GM19351 (cell line): Measurements from ENCODE around the gene PSENEN.

ENCODE experiments used
- ATAC-seq: cut with Tn5 transposase; IDR thresholded peaks from one replicate; pipeline ENCODE4 v1.9.1; 2021; ENCODE audit warnings: mild to moderate bottlenecking, moderate library complexity; ENCODE audit not compliant: unreplicated experiment

The PSENEN gene

DNA sequence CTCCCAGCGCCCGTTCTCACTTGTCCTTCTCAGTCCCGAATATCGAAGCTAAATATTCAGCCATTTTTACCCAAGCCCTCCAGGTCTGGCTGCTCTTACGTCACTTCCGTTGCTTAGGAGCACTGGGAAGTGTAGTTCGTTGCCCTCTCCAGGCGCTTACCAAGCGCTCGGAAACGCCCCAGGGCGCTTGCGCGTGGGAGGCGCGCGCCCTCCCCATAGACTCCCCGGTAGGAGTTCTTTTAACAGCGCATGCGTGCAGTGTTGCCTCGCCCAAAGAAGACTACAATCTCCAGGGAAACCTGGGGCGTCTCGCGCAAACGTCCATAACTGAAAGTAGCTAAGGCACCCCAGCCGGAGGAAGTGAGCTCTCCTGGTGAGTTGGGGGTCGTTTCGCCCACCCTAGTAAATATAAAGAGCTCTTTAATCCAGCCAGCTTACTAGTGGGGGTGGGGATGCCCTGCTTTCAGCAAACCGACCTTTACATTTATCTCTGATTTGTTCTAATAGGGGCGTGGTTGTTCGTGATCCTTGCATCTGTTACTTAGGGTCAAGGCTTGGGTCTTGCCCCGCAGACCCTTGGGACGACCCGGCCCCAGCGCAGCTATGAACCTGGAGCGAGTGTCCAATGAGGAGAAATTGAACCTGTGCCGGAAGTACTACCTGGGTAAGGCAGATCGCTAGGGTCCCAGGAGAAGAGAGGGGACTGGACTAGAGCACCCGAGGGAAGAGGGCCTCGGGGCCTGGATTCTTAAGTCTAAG is at the start of gene PSENEN, which contains the start of gene U2AF1L4:
TSS of gene PSENEN (plus strand) at position 324 of the 759 bp plus-strand sequence. CDS start at position 604, 280 bp downstream.
TSS of gene U2AF1L4 (minus strand) at position 91 of the 759 bp plus-strand sequence. CDS start at position 64, 27 bp downstream.
- peak; percentile 36 for ATAC-seq

DNA sequence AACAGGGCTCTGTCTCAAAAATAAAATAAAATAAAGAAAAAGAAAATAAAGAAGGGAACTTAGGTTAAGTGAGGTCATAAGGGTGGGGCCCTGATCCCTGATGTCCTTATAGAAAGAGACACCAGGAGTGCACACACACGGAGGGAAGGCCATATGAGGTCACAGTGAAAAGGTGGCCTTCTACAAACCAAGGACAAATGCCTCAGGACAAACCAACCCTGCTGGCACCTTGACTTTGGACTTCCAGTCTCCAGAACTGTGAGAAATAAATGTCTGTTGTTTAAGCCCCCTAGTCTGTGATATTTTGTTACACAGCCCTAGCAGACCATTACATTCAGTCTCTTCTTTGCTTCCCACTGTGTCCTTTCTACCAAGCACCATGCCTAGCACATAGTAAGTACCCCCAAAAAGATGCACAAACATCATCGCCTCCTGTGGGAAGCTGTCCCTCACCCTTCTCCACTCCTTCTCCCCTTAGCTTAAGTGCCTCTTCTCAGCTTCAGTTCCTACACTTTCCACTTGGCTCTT is 49.5 kb upstream of the PSENEN start:
- no peak for ATAC-seq

DNA sequence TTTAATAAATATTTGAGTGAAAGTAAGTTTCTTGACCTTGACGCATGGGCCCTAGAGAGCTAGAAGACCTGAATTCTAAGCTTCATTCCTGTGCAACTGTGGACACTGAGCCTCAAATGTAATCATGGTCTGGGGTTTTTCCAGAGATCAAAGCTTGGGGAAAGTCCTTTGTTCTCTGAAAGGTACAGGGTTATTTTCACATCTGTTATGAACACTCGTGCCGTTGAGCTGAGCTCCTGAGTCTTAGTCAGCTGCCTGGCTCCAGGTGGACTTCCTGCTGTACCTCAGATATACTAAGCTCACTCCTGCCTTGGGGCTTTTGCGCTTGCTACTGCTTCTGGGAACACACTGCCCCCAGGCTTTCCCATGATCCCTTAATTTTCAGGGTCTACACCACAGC is 48.6 kb upstream of the PSENEN start:
- ATAC-seq = no peak

GRCh38 chr19:35702223-35703012 is 43.0 kb upstream of the PSENEN start:
- ATAC-seq = peak; percentile 95

DNA sequence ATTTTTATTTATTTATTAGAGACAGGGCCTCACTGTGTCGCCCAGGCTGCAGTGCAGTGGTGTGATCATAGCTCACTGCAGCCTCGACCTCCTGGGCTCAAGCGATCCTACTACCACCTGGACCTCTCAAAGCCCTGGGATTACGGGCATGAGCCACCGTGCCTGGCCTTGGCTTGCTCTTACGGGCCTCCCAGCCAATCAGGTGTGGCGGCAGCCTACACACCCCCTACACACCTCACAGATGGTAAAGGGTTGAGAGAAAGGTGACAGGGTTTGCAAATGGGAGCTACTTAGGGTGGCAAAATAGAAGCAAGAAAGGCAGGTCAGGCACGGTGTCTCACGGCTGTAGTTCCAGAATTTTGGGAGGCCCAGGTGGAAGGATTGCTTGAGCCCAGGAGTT is 42.1 kb upstream of the PSENEN start:
- ATAC-seq = no peak

DNA sequence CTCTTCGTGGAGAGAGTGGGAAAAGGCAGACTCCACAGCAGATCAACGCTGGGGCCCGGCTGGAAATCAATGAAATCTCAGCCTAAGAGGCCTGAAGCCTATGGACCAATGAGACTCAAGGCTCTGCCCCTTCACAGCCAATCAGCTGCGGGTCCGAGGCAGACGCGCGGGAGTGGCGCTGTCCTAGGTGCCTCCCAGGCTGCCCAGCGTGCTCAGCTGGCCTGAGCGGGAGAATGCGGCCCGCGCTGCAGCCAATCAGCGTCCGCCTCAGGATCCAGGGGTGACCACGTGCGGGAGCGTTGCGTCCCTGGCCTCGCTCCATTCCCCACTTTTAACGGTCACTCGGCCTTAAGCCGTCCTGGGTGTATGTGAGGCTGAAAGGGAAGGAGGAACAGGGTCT is 41.2 kb upstream of the PSENEN start, which contains the start of gene ZBTB32:
TSS of gene ZBTB32 (plus strand) at position 341 of the 400 bp plus-strand sequence. CDS start 10,069 bp downstream, outside the sequence.
- no peak for ATAC-seq

GRCh38 chr19:35708391-35708790 is 37.1 kb upstream of the PSENEN start:
- no peak for ATAC-seq

GRCh38 chr19:35710784-35711723 is 34.4 kb upstream of the PSENEN start:
- ATAC-seq = no peak

DNA sequence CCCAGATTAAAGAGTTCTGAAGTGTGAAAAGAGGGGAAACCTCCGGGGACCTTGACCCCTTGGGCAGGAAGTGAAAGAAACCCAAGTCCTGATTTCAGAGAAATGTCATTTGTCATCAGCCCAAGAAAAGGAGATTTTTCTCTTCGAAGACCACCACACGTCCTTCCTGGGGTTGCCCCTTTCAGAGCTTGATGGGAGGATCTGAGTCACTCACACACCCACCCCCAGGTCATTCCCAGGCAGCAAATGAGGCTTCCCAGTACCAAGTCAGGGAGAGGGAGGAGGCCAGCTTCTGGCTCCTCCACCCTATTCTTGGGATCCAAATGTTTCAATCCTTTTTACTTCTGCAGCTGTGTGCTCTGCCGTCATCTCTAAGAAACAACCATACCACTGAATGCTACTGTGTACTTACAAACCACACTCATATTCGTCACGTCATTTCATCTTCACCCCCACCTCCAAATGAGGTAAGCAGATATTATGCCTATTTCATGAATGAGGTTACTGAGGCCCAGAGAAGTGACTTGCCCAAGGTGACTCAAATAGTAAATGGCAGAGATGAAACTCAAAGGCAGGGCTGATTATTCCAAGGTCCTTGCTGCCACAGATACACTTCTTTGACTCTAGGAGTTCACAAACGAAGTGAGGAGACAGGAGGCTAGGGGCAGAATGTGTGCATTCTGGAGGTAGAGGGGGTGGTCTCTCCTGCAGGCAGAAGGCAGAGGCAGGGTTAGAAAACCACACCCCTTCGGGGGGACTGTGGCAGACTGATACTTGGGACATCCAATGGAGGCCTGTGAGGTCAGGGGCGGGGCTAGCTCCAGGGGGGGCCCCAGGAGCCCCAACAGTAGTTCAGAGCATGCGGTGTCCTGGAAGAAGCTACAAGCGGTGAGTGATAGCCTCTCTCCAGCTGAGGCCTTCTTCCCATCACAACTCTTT is 32.6 kb upstream of the PSENEN start:
- ATAC-seq = peak; percentile 22

DNA sequence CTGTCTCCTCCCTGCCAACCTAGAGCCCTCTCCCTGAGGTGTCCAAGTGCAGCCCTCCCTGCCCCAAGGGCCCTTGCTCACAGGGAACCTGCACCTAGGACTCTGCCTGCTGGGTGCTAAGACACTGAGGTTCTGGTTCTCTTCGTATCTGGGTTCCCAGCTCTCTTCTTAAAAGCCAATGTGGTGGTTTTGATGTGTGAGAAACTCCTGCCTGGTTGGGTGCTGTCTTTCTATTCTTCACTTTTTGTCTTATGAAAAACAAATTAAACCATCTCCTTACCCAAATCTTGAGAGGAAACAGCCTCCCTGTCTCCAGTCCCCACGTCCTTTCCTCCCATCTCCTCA is 32.0 kb upstream of the PSENEN start:
- ATAC-seq = no peak

GRCh38 chr19:35713904-35714495 is 31.5 kb upstream of the PSENEN start:
- no peak for ATAC-seq

- no peak for ATAC-seq
These were observed 30.7 kb upstream of the PSENEN start for GRCh38 chr19:35714601-35715354.

DNA sequence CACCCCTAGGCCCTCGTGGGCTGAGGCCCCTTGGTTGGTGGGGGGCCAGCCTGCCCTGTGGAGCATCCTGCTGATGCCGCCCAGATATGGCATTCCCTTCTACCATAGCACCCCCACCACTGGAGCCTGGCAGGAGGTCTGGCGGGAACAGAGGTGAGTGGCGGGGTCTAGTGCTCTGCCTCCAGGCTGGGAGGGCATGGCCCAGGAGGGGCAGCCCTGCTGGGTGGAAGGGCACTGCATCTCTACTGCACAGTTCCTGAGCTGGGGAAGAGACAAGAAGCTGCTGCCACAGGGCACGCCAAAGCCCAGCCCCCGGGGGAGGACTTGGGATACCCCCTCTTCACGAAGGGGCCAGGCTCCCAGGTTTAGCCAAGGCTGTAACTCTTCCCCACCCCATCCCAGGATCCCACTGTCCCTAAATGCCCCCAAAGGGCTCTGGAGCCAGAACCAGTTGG is 30.1 kb upstream of the PSENEN start:
- no peak for ATAC-seq

GRCh38 chr19:35715981-35716800 is 29.3 kb upstream of the PSENEN start:
- ATAC-seq = no peak

DNA sequence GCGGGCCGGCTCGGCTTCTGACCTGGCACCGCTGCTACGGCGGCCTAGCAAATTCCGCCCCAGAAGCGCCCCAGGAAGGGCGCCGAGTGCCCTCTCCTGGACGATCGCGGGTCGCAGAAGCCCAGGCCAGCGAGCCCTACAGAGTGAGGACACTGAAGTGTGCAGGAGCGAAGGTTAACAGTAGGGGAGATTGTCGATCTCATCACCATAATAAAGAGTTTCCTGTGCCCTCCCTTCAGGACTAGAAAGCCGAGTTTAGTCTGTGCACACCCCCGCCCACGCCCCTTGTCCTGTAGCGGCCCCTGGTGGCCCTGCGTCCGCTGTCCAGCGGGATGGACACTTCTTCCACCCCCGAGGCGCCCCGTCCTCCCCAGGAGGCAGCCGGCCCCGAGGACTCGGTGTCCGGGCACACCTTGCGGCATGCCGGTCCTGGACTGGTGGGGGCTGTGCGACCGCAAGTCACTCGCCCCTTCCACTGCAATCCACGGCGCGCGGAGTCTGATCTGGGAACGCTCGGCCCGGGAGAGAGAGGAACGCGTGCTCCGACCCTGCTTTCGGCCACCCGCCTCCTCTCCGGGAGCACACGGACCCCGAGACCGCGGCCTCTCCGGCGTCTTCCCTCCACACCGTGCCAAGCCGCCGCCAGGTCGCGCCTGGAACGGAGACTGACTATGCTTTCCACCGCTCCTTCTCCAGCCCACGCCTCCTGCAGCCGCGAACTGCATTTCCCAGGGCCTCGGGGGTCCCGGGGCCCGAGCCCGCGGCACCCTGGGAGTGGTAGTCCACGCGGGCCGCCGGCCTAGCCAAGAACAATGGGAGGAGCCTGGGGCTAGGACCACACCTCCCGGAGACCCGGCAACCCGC is 28.4 kb upstream of the PSENEN start:
- peak; percentile 48 for ATAC-seq

DNA sequence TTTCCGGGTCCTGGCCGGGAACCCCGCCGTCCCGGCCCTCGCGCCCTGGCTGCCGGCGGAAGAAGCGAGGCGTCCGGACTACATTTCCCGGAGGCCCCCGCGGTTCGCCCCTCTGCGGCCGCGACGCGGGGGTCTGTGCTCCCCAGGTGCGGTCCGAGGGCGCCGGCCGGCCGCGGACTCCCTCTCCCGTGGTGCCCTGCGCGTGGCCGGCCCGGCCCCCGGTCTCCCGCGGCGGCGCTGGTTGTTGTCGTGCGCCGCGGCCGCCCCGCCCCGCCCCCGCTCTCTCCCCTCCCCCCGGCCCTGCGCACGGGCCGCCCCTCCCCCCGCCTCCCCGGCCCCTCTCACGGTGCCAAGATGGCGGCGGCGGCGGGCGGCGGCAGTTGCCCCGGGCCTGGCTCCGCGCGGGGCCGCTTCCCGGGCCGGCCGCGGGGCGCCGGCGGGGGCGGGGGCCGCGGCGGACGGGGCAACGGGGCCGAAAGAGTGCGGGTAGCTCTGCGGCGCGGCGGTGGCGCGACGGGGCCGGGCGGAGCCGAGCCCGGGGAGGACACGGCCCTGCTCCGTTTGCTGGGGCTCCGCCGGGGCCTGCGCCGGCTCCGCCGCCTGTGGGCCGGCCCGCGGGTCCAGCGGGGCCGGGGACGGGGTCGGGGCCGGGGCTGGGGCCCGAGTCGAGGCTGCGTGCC is 27.6 kb upstream of the PSENEN start, which contains the start of gene KMT2B:
TSS of gene KMT2B (plus strand) at position 339 of the 680 bp plus-strand sequence. CDS start at position 355, 16 bp downstream.
- ATAC-seq = peak; percentile 39
